Measurements from ENCODE around the gene ATP1A3. TPM values are rescaled to one million over a fixed set of nuclear protein-coding genes. Genes with fewer than 3 reads are reported as not detected.

The ATP1A3 gene
- total and polyA plus RNA-seq, 4 experiments from 2014 or later = 0.89 to 3.5 (median 1.8) TPM

- H3K36me3 Mint-ChIP-seq = no peaks in the 10 kb centered on the region
- peaks cover 1 to 8% of the 10 kb centered on the region in 2 donors for H3K27me3 Mint-ChIP-seq
- no peak overlapping the region for H3K27ac ChIP-seq (ENCODE audit: low read depth, low read length)
- H3K4me1 Mint-ChIP-seq = peaks cover 22 to 59% (median 35%) of the 10 kb centered on the region in 4 donors
- H3K27me3 ChIP-seq (ENCODE audit: insufficient read depth, low read length) = no peaks in the 10 kb centered on the region
- peak overlapping the region in 6 of 8 donors; percentile 9 to 31 (median 27) for H3K4me3 Mint-ChIP-seq
- POLR2A ChIA-PET (ENCODE audit: partially characterized antibody) = interaction anchor here (0.9 to 2.2 kb wide), 8 partner anchors 8 to 78 kb away, joined by 3 to 8 read pairs (median 6); partner anchors contain the start of genes RABAC1 and RPS19
- no peak for DNase-seq
- H3K9me3 Mint-ChIP-seq = no peaks in the 10 kb centered on the region
- no peaks in the 10 kb centered on the region for H3K36me3 ChIP-seq (ENCODE audit: insufficient read depth, low read length)
- peak overlapping the region; percentile 22 to 86 (median 80) for H3K27ac Mint-ChIP-seq
- no peak overlapping the region for H3K4me3 ChIP-seq (ENCODE audit: low read length in 2 of 2)
- H3K9me3 ChIP-seq (ENCODE audit: control insufficient read depth in 1 of 2, low read length in 2 of 2) = no peaks in the 10 kb centered on the region
- intact Hi-C loops (cut with micrococcal nuclease) = loop anchor here (1.0 kb wide), 1 partner anchor 8 kb away; no protein-coding TSS in a partner anchor
- peaks cover 37% of the 10 kb centered on the region for H3K4me1 ChIP-seq (ENCODE audit: insufficient read depth, low read length)
- CTCF ChIA-PET (ENCODE audit: partially characterized antibody) = interaction anchor here (1.0 to 2.3 kb wide), 9 partner anchors 8 to 87 kb away, joined by 3 to 13 read pairs (median 5); partner anchors contain the start of genes ERFL and RPS19
These were observed 56.2 kb downstream of the ATP1A3 start for GRCh38 chr19:41937525-41938468.

- no peaks in the 10 kb centered on the region for H3K9me3 Mint-ChIP-seq
- intact Hi-C loops (cut with micrococcal nuclease) = loop anchor here (1.0 kb wide), 1 partner anchor 8 kb away; no protein-coding TSS in a partner anchor
- Histone ChIP-seq H3K27me3 (ENCODE audit: insufficient read depth, low read length) (no peaks in the 10 kb centered on the region), H3K4me1 (ENCODE audit: insufficient read depth, low read length) (peaks cover 37% of the 10 kb centered on the region), H3K36me3 (ENCODE audit: insufficient read depth, low read length) (no peaks in the 10 kb centered on the region), H3K9me3 (ENCODE audit: control insufficient read depth in 1 of 2, low read length in 2 of 2) (no peaks in the 10 kb centered on the region), H3K27ac (ENCODE audit: low read depth, low read length) (no peak overlapping the region), H3K4me3 (ENCODE audit: low read length in 2 of 2) (no peak overlapping the region)
- peaks cover 22 to 58% (median 34%) of the 10 kb centered on the region in 4 donors for H3K4me1 Mint-ChIP-seq
- peaks cover 1 to 8% of the 10 kb centered on the region in 2 donors for H3K27me3 Mint-ChIP-seq
- ChIA-PET CTCF (ENCODE audit: partially characterized antibody) (interaction anchor here (0.6 to 2.3 kb wide), 10 partner anchors 9 to 100 kb away, joined by 3 to 13 read pairs (median 4); partner anchors contain the start of genes ERFL and RPS19), POLR2A (ENCODE audit: partially characterized antibody) (interaction anchor here (0.9 to 2.2 kb wide), 8 partner anchors 8 to 77 kb away, joined by 3 to 8 read pairs (median 6); partner anchors contain the start of genes RABAC1 and RPS19)
- H3K36me3 Mint-ChIP-seq = no peaks in the 10 kb centered on the region
- H3K27ac Mint-ChIP-seq = peak overlapping the region in 6 of 7 donors; percentile 65 to 90 (median 77)
- peak overlapping the region in 3 of 8 donors; percentile 8 to 65 (median 19) for H3K4me3 Mint-ChIP-seq
- peak in 1 of 5 donors; percentile 29 for DNase-seq
These were observed 57.1 kb downstream of the ATP1A3 start for GRCh38 chr19:41936961-41937360.

DNA sequence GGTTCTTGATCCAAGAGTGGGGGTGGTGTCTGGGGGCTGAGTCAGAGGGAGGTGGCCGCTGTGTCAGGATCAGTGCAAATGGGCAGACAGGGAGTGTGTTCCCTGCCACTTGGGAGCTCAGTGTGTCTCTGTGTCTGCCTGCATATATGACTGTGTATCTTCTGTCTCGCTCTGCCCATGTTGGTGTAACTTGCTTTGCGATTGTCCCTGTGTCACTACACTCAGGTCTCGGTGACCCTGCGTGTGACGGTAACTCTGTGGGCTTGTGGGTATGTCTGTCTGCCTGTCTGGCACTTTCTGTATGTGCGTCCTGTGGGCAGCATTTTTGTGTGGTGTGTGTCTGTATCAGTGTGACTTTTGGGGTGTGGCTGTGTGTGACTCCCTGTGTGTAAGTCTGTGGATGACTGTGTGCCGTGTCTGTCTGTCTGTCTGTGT lies 57.6 kb downstream of the ATP1A3 start:
- H3K27me3 Mint-ChIP-seq = peaks cover 1 to 8% of the 10 kb centered on the region in 2 donors
- no peaks in the 10 kb centered on the region for H3K36me3 ChIP-seq (ENCODE audit: insufficient read depth, low read length)
- H3K27me3 ChIP-seq (ENCODE audit: insufficient read depth, low read length) = no peaks in the 10 kb centered on the region
- peak in 1 of 5 donors; percentile 82 for DNase-seq
- CTCF ChIA-PET (ENCODE audit: partially characterized antibody) = interaction anchor here (0.6 to 2.3 kb wide), 9 partner anchors 9 to 100 kb away, joined by 3 to 13 read pairs (median 5); partner anchors contain the start of genes ERFL and RPS19
- no peak overlapping the region for H3K27ac ChIP-seq (ENCODE audit: low read depth, low read length)
- intact Hi-C loops (cut with micrococcal nuclease) = no loop called here
- H3K4me1 ChIP-seq (ENCODE audit: insufficient read depth, low read length) = peaks cover 37% of the 10 kb centered on the region
- H3K4me3 ChIP-seq (ENCODE audit: low read length in 2 of 2) = no peak overlapping the region
- POLR2A ChIA-PET (ENCODE audit: partially characterized antibody) = interaction anchor here (1.7 to 2.2 kb wide), 6 partner anchors 9 to 77 kb away, joined by 4 to 8 read pairs (median 6); partner anchors contain the start of gene RPS19
- H3K4me1 Mint-ChIP-seq = peaks cover 20 to 54% (median 33%) of the 10 kb centered on the region in 4 donors
- H3K9me3 ChIP-seq (ENCODE audit: control insufficient read depth in 1 of 2, low read length in 2 of 2) = no peaks in the 10 kb centered on the region
- H3K9me3 Mint-ChIP-seq = no peaks in the 10 kb centered on the region
- peak overlapping the region in 3 of 8 donors; percentile 8 to 65 (median 9) for H3K4me3 Mint-ChIP-seq
- peak overlapping the region; percentile 65 to 90 (median 75) for H3K27ac Mint-ChIP-seq
- no peaks in the 10 kb centered on the region for H3K36me3 Mint-ChIP-seq

DNA sequence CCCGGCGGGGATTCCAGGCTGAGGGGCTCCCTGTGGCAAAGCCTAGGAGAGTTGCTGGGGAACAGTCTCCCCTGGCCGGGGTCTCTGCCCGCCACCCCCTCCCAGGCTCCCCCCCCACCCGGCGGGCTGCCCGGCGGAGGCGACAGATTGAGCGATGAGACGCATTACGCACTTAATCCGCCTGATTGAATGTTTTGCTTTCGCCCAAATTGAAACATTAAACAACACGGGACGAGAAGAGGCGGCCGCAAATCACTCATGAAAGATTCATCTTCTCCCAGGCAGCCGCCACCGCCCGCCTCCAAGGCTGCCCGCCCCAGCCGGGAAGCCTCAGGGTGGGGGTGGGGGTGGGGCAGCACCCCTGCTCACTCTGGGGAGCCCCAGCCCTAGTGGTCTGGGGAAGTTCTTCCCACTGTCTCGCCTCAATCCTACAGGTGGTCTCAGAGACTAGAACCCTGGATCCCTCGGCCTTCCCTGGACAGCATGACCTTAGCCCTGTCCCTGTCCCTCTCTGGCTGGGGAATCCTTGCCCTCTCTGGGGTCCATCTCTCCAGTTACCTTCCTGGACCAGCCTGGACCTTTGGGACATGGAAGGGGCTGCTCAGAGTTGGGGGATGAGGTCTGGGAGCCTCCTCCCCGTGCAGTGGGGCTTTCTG lies 58.1 kb downstream of the ATP1A3 start:
- no peak overlapping the region for H3K4me3 ChIP-seq (ENCODE audit: low read length in 2 of 2)
- intact Hi-C loops (cut with micrococcal nuclease) = loop anchor here (1.0 to 2.0 kb wide), 3 partner anchors 15 to 63 kb away; no protein-coding TSS in a partner anchor
- no peaks in the 10 kb centered on the region for H3K27me3 ChIP-seq (ENCODE audit: insufficient read depth, low read length)
- H3K27ac ChIP-seq (ENCODE audit: low read depth, low read length) = no peak overlapping the region
- POLR2A ChIA-PET (ENCODE audit: partially characterized antibody) = interaction anchor here (0.7 to 2.3 kb wide), 5 partner anchors 9 to 77 kb away, joined by 3 to 18 read pairs (median 6); no protein-coding TSS in a partner anchor
- Mint-ChIP-seq H3K36me3 (no peaks in the 10 kb centered on the region), H3K27me3 (peaks cover 1 to 8% of the 10 kb centered on the region in 2 donors), H3K4me3 (peak overlapping the region in 1 of 8 donors; percentile 65), H3K27ac (peak overlapping the region; percentile 3 to 90 (median 75)), H3K9me3 (no peaks in the 10 kb centered on the region), H3K4me1 (peaks cover 20 to 56% (median 33%) of the 10 kb centered on the region in 4 donors)
- CTCF ChIA-PET (ENCODE audit: partially characterized antibody) = interaction anchor here (1.0 to 2.3 kb wide), 5 partner anchors 8 to 64 kb away, joined by 5 to 27 read pairs (median 7); partner anchors contain the start of gene ERFL
- no peak for DNase-seq
- H3K36me3 ChIP-seq (ENCODE audit: insufficient read depth, low read length) = no peaks in the 10 kb centered on the region
- peaks cover 34% of the 10 kb centered on the region for H3K4me1 ChIP-seq (ENCODE audit: insufficient read depth, low read length)
- no peaks in the 10 kb centered on the region for H3K9me3 ChIP-seq (ENCODE audit: control insufficient read depth in 1 of 2, low read length in 2 of 2)

- intact Hi-C loops (cut with micrococcal nuclease) = loop anchor here (1.0 to 2.0 kb wide), 4 partner anchors 16 to 76 kb away; no protein-coding TSS in a partner anchor
- ChIA-PET POLR2A (ENCODE audit: partially characterized antibody) (interaction anchor here (0.7 to 2.3 kb wide), 6 partner anchors 10 to 76 kb away, joined by 3 to 18 read pairs (median 6); no protein-coding TSS in a partner anchor), CTCF (ENCODE audit: partially characterized antibody) (interaction anchor here (1.0 to 2.3 kb wide), 6 partner anchors 10 to 76 kb away, joined by 3 to 27 read pairs (median 6); partner anchors contain the start of gene RPS19)
- Mint-ChIP-seq H3K9me3 (no peaks in the 10 kb centered on the region), H3K4me3 (peak overlapping the region in 2 of 8 donors; percentile 51 to 64), H3K27ac (peak overlapping the region; percentile 38 to 95 (median 89)), H3K27me3 (peaks cover 1 to 6% of the 10 kb centered on the region in 2 donors), H3K36me3 (no peaks in the 10 kb centered on the region), H3K4me1 (peaks cover 25 to 61% (median 40%) of the 10 kb centered on the region in 4 donors)
- no peak overlapping the region for H3K4me3 ChIP-seq (ENCODE audit: low read length in 2 of 2)
- no peak overlapping the region for H3K27ac ChIP-seq (ENCODE audit: low read depth, low read length)
- peak; percentile 65 to 82 (median 70) for DNase-seq
- no peaks in the 10 kb centered on the region for H3K9me3 ChIP-seq (ENCODE audit: control insufficient read depth in 1 of 2, low read length in 2 of 2)
- H3K4me1 ChIP-seq (ENCODE audit: insufficient read depth, low read length) = peaks cover 37% of the 10 kb centered on the region
- no peaks in the 10 kb centered on the region for H3K27me3 ChIP-seq (ENCODE audit: insufficient read depth, low read length)
- H3K36me3 ChIP-seq (ENCODE audit: insufficient read depth, low read length) = no peaks in the 10 kb centered on the region
These were observed 59.1 kb downstream of the ATP1A3 start for GRCh38 chr19:41934849-41935374.
